Measurements from ENCODE around the gene GLCE.
"Not testable (repeated sequence)": the region's sequence is repeated elsewhere in the genome, so short reads cannot be mapped to it uniquely, and the experiment has no call there.

GLCE gene

DNA sequence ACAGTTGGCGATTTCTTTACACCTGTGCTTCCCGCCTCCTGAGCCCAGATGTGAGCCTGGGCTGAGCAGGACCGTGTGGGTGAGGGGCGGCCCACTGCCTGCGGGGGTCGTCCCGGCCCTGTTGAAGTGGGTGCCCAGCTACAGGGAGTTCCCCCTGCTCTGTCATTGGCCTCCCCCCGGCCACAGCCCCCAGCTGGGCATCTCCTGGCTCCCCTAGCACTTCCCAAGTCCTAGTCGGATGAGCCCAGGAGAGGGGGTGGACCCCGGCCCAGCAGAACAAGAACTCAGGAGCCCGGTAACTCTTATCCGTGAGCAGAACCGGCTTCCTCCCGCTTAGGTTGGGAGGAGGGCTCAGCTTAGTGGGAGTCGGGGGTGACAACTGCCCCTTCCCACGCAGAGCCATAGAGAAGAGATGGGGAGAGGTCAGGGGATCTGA lies 139.0 kb downstream of the GLCE start:
- no peak for DNase-seq (ENCODE audit: low spot score)

DNA sequence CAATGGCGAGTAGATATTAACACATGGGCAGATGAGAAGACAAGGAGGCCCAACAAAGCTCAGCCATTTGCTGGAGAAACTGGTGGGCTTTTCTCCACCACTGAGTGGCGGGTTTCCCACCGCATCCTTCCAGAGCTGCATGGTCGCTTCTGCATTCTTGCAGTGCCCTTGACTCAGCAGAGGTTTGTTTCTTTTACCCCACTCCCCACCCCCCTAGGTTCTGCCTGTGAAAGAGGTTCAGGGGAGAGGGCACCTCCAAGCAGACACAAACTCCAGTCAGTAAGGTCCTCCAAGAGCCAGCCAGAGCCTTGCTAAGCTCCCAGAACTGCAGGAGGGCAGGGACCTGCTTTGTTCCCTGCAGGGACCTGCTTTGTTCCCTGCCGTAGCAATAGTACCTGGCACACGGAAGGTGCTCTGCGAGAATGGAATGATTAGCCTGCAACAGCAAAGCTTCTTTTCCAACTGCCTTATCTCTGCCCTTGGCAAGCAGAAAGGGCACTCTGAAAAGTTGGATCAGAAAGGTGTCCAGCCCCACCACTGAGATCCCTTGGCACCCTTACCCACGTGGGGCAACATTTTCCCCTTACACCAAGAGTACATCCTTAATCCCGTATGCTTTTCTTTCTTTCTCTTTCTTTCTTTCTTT lies 139.6 kb downstream of the GLCE start:
- DNase-seq (ENCODE audit: low spot score), result no peak

DNA sequence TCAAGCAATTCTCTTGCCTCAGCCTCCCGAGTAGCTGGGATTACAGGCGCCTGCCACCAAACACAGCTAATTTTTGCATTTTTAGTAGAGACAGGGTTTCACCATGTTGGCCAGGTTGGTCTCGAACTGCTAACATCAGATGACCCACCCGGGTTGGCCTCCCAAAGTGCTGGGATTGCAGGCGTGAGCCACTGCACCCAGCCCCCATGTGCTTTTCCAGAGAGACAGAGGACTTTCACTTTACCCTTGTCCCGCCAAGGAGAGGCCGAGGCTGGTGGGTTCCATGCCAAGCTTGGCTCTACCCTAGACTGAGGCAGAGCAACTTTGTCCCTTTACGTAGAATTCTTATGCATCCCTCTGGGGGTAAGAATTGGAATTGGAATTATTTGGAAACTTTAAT lies 140.7 kb downstream of the GLCE start:
- not testable (repeated sequence) for DNase-seq (ENCODE audit: low spot score)

DNA sequence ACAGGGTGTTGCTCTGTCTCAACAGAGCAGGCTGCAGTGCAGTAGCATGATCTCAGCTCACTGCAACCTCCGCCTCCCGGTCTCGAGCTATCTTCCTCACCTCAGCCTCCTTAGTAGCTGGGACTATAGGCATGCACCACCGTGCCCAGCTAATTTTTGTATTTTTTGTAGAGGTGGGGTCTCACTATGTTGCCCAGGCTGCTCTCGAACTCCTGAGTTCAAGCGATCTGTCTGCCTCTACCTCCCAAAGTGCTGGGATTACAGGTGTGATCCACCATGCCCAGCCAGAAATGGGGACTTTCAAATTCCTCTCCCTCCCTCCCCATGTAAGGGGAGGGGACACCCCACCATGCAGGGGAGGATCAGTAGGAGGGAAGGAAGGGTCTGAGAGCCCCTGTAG lies 141.7 kb downstream of the GLCE start:
- DNase-seq (ENCODE audit: low spot score), result not testable (repeated sequence)

DNA sequence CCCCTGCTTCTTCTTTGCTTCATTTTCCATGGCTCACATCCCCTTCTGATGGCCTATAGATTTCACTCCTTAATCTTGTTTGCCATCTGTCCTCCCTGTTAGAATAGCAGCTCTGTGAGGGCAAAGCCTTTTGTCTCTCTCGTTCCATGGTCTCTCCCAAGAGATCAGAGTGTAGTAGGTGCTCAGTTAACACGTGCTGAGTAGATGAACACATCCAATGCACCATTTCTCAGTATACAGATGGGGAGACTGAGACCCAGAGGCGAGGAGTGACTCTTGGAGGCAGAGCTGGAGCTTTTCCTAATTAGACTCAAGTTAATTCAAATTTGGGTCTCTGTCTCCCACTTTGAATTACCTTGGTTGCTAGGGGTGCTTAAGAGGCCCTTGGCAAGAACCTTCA lies 142.5 kb downstream of the GLCE start:
- DNase-seq (ENCODE audit: low spot score), result no peak

DNA sequence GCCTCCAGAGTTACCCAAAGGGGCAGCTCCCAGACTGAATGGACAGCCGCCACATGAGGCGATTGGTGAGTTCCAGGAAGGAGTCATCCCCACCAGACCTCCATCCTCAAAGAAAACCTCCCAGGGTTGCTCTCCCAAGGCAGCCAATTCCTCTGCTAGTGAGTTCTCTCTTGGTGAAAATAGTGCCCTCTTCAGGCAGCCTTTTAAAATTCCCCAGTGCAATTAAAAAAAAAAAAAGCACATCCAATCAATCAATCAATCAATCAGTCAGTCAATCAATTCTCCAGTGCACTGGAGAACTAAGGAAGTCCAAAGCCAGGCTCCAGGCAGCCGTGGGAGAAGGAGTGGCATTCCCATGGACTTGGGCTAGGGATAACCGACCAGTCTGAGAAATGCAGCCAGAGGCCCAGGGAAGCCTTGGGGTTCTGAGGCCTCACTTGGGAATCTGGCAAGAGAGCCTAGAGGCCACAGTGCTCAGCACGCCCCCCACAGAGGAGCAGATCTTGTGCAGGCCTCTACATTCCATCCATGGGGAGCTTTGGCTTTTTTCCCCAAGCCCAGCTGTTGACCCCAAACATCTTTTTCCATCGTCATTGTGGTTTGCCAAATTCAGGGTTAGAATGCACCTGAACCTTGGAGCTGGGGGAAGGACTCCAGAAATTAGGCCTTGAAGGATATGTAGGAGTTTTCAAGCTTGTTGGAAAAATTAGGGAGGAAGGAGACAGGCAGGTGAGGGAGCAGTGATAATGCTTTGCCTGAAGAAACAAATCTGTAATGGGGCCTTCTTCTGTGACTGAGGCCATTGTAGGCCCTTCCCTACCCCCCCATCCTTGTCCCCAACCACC lies 143.1 kb downstream of the GLCE start:
- DNase-seq (ENCODE audit: low spot score), result no peak

DNA sequence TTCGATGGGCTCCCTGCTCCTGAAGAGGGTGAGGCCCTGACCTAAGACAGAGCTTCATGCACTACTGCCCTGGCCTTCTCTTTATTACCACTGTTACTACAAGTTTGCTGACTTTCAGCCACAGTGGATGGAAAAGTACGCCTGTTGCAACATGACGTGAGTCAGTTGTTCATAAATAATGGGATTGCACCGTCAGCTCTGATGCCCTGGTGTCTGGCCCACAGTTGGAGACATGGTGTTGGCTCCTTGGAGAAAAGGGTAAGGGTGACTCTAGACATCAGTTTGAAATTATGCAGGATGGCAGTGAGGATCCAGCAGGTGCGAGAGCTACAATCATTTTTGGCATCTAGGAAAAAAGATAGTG lies 143.7 kb downstream of the GLCE start:
- no peak for DNase-seq (ENCODE audit: low spot score)

DNA sequence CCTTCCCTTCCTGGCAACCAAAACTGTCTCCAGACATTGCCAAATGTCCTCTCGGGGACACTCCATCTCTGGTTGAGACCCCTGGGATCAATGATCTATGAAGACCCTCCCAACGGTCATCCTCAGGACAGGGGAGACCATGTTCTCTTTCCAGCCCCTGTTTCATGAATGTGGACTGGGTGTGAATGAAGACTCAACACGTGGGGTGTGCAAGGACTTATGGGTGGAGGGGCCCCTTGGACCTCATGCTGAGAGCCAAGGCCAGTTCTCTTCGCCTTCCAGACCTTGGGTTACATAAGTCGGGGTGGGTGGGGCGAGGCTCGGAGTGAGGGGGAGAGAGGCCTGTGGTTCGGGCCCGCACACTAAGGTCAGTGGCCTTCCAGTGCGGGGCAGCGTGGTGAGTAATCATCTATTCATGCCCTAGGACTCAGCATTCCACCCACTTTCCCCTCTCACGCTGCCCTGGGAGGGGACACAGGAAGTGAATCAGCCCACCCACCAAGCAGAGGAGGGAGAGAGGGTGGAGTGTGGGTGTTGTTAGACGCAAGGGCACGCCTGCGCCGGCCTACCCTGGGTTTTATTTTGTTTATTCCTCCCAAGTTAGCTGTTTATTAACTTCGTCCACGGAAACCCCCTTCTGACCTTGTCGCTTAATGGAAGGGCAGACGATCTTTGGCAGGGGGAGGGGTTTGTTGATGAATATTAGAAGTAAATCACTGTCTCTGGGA lies 144.9 kb downstream of the GLCE start:
- DNase-seq (ENCODE audit: low spot score), result no peak

DNA sequence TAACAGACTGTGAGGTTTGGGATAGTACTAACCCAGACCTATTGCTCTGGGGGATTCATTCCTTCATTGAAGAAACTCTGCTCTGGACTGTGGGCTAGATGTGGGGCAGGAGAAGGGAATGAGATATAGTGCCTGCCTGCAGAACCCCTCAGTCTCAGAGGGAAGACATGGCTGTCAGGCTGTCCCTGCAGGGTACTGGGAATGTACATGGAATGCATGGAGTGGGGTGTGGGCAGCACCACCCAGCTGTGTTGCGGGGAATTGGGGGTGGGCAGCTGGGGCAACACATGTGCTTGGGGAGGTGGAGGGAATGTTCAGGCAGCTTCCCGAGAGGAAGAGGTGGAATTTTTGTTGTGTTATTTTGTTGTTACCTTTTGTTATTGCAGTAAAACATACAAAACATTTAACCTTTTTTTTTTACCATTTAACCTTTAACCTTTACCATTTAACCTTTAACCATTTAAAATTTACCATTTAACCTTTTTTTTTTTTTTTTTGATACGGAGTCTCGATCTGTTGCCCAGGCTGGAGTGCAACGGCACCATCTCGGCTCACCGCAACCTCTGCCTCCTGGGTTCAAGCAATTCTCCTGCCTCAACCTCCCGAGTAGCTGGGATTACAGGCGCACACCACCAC lies 145.6 kb downstream of the GLCE start:
- DNase-seq (ENCODE audit: low spot score), result no peak

DNA sequence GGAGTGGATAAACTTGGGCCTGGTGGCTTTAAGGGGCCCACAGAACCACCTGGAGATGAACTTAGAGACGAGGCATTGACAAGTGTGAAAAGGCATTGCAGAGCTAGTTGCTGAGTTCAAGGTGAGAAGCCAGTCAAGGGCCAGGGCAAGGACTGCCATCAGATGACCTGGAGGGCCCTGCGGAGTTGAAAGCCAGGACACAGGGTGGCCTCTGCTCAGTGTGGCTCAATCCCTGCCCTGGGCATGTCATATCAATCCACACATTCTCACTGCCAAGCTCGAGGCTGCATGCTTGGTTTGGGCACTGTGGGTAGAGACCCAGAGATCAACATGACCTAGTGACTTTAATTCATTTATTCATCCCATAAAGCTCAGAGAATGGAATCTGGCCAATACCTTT lies 147.5 kb downstream of the GLCE start:
- DNase-seq (ENCODE audit: low spot score), result no peak

DNA sequence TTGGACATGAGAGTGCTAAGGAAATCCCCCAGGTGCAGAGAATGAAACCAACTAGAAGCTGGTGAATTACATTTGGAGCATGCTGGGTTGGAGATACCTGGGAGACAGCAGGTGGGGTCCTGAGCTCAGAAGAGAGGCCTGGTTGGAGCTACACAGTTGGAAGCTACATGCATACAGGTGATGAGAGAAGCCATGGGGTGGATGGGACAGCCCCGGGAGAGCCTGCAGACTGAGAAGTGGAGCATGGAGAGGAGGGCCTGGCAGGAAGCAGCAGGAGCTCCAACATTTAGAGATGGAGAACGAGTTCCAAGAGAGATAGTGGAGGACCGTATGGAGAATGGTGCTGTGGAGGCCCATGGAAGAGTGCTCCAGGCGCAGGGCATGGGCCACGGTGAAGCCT lies 148.5 kb downstream of the GLCE start:
- no peak for DNase-seq (ENCODE audit: low spot score)

DNA sequence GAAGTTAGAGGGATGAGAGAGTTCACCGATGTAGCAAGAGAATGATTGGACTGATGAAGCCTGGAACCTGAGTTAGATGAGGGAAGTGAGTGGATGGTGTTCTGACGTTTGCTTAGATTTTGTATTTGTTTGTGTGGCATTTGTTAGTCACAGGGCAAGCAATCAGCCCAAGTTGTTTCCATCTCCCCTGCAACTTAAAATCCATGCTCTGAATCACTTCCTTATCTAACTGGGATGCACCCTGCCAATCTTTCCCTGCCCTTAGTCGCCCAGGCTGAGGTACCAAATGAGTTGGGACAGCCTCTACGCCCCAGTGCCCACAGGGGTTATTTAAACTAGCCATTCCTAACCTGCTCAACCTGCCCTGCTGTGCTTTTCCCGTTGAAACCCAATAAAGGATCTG lies 150.9 kb downstream of the GLCE start:
- DNase-seq (ENCODE audit: low spot score), result no peak

DNA sequence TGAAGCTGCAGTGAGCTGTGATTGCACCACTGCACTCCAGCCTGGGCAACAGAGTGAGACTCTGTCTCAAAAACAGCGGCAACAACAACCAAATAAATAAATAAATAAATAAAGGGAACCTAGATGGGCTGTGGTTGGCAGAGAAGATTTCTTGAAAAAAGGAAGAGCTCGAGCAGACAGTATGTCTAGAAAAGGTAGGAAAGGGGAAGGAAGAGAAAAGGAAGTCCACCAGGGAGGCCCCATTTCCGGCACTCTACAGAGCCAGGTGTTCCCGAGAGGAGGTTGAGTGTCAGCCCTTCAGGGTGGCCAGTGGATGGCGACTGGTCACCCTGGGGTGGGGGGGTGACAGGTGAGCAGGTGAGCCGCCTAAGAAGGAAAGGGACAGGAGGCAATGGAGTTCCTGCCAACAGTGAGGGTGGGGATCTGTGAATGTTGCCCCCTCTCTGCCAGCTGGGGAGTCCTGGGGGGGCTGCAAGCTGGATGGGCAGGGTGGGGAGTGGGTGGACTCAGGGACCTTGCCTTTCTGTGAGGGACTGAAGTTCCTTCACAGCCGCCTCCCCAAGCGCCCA lies 153.1 kb downstream of the GLCE start:
- DNase-seq (ENCODE audit: low spot score), result no peak

DNA sequence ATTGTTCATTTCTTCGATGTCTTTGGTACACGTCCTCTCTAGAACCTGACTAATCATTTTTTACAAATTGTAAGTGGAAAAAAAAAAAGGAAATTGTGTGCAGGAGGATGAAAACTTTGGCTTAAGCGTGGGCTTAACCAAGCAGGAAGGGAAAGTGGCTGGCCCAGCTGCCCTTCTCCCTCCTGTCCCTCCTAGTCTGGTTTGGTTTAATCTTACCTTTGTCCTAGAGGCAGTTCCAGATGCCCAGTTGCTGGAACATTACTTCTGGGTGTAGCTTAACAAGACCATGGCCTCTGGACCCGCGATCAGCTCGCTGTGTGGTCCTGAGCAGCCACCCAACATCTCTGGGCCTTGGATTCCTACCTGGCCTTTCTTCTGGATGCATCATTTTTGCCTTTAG lies 153.7 kb downstream of the GLCE start:
- DNase-seq (ENCODE audit: low spot score), result no peak

DNA sequence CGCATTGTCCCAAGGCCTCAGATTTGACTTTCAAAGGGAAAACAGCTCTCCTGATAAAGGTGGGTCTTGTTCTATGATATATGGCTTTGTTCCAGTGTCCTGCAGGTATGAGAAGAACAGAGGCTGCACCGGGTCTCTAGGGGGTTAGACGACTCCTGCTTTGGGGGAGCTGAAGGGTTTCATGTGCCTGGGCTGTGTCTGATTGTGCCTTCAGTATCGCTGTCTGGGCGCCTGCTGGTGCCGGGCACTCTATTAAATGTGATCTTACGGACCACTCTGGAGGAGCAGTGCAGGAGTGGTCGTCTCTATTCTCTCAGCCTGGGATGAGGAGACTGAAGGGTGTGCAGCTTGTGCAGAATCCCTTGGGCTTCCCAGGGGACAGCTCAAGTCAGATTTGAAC lies 154.3 kb downstream of the GLCE start:
- no peak for DNase-seq (ENCODE audit: low spot score)

DNA sequence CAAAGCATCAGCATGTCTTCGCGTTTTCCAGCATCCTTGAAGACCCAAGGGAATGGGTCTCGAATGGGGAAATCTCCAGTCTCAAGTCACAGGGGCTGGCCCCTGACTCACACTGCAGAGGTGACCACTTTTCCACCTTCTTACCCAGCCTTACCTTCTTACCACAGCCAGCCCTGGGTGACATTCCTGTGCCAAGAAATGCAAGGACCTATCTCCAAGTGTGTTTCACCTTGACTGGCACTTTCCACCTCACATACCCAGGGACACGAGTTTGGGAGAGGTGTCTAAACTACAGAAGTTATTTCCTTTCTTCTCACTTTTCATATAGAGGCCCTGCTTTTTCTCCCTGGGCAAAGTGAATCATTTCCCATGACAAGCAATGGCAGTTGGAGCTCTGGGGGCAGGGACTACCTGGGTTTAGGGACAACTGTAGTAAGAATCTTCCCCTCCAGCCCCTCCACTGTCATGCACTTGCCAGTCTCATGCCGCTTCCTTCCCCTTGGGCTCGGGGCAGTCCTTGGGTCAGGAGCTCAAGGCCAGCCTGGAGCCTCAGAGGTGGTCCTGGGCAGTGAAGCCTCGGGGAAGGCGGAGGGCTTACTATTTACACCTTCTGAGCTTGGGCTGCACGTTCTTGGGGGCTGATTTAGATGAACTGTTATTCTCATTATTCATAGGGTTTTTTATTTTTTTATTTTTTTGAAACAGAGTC lies 155.1 kb downstream of the GLCE start:
- DNase-seq (ENCODE audit: low spot score), result no peak

DNA sequence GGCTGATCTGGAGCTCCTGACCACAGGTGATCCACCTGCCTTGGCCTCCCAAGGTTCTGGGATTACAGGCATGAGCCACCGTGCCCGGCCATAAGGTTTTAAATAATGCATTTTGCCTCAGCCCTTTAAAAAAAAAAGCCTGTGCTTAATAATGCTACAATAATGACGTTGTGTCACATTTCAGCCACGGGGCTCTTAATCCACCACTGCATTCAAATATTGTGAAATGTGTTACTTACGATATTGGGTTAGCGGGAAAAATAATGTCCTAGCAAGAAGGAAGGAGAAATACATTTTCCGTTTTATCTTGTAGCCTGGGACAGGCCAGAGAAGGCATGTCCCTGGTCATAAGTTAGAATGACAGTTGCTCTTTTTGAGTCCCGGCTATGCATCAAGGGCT lies 155.9 kb downstream of the GLCE start:
- DNase-seq (ENCODE audit: low spot score), result no peak

DNA sequence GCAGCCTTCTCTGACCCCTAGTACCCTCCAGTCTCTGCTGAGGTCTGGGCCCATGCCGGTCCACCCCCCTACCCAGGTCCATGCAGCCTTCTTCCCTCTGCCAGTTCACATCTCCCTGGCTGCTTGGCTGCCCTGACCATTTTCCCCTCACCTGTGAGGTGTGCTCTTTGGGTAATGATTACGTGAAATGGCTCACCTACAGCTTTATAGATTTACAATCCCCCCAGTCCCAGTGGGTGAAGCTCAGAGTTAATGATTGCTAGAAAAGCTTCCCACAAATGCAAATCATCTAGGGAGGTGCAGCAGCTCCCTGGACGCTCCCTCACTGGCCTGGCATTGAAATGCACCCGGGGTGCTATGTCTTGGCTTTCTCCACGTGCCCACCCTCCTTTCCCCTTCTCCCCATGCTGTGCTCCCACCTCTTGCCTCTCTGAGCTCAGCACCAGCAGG lies 157.0 kb downstream of the GLCE start:
- no peak for DNase-seq (ENCODE audit: low spot score)

DNA sequence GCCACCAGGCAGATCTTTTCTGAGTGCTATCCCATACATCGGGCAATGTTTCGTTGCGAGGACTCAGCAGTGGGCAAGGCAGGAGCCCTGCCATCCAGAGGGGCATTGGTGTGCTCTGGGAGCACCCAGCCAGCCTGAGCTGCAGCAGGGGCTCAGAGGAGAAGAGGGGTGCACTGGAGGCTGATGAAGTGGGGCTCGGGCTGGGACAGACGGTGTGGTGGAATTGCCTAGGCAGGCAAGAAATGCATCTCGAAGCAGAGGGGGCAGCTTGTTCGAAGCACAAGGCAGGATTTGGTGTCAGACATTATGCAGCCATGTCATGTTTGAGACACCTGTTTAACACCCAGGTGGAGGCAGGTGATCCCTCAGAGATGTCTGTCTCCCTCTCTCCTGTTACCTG lies 157.6 kb downstream of the GLCE start:
- no peak for DNase-seq (ENCODE audit: low spot score)

DNA sequence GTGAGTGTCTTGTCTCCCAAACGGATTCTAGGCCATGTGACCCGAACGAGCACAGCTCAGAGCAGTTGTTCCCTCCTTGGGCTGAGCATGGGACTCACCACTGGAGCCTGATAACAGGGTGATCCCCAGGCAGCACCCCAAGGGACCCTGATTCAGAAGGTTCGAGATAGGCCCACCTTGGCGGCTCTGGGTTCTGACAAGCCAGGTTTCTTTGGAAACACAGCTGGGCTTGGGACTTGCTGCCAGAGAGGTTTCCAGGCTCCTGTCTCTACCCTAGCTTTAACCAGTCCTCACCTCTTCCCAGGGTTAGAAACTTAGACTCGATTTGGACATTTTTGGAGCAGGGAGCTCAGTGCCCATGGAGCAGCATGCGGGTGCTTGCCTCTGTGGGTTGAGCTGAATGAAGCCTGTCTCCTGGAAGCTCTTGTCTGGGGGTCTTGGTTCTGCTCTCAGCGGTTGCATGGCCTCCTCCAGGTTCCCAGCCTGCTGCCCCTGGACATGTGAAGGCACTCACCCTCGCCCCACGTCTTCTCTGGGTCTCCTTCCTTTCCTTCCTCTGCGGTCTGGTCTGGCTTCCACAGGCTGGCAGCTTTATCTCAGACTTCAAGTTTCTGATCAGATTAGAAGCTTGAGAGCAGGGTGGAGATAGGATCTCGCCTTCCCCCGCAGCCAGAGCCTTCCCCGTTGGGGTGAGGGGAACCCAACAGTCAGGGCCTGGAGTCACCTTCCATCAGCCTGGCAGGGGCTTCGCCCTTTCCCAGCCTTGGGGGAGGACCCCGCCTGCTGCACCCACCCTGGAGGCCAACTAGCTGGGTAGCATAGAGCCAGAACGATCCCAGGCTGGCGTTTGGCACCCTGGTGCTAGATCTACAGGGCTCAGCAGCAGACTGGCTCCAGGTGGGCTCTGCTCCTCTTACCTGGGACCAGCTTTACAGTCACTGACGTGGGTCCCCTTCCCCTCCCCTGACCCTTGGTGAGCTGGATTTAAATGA lies 159.2 kb downstream of the GLCE start:
- peak; percentile 30 for DNase-seq (ENCODE audit: low spot score)

Measured in globus pallidus (tissue), 1 donor.